SK-N-MC (cell line): ENCODE measurements around the gene MIF.

Experiments used
- EZH2 ChIP-seq: fragments of 200-600 bp; sonication (generic); IDR thresholded peaks from one replicate; pipeline ENCODE4 v1.6.1; 2017; ENCODE audit warnings: antibody characterized with exemption
- FOXP2 ChIP-seq: optimal IDR thresholded peaks from 2 replicates; pipeline ENCODE3; 2011; ENCODE audit warnings: mild to moderate bottlenecking, moderate library complexity; ENCODE audit not compliant: insufficient read depth; ENCODE audit errors: extremely low read length, control extremely low read depth
- POLR2AphosphoS5 ChIP-seq: IDR thresholded peaks from 2 replicates; pipeline ENCODE4 v1.6.1; 2012; ENCODE audit warnings: mild to moderate bottlenecking, low read depth, low read length, borderline replicate concordance

- TF ChIP-seq POLR2AphosphoS5 (no peak), EZH2 (no peak), FOXP2 (no peak)
Observed at GRCh38 chr22:23891726-23892125, 2.5 kb upstream of the MIF start.
